ENCODE data around the gene WDFY4.

- TF ChIP-seq, protein P1, sequence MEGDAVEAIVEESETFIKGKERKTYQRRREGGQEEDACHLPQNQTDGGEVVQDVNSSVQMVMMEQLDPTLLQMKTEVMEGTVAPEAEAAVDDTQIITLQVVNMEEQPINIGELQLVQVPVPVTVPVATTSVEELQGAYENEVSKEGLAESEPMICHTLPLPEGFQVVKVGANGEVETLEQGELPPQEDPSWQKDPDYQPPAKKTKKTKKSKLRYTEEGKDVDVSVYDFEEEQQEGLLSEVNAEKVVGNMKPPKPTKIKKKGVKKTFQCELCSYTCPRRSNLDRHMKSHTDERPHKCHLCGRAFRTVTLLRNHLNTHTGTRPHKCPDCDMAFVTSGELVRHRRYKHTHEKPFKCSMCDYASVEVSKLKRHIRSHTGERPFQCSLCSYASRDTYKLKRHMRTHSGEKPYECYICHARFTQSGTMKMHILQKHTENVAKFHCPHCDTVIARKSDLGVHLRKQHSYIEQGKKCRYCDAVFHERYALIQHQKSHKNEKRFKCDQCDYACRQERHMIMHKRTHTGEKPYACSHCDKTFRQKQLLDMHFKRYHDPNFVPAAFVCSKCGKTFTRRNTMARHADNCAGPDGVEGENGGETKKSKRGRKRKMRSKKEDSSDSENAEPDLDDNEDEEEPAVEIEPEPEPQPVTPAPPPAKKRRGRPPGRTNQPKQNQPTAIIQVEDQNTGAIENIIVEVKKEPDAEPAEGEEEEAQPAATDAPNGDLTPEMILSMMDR (IDR thresholded peaks at IDR 0.05; ENCODE audit: extremely low read depth in 1 of 2, insufficient read depth in 1 of 2, low read depth in 1 of 2, low read length in 2 of 2) = no peak
- TF ChIP-seq POLR2A (IDR thresholded peaks at IDR 0.05; ENCODE audit: low read depth, low read length) (no peak), POLR2AphosphoS5 (IDR thresholded peaks at IDR 0.05; ENCODE audit: insufficient read depth, low read depth, low read length) (no peak), MAX (IDR thresholded peaks at IDR 0.05; ENCODE audit: insufficient read depth, insufficient read length) (no peak), FOS (IDR thresholded peaks at IDR 0.05; ENCODE audit: borderline replicate concordance, insufficient read depth, low read length) (no peak), MYC (IDR thresholded peaks at IDR 0.05; ENCODE audit: low read depth, low read length) (no peak), EZH2 (IDR thresholded peaks at IDR 0.05; ENCODE audit: borderline replicate concordance, low read depth, low read length, severe bottlenecking) (no peak), JUN (IDR thresholded peaks at IDR 0.05; ENCODE audit: borderline replicate concordance, insufficient read depth, insufficient read length, low read depth) (no peak)
These were observed 255.7 kb downstream of the WDFY4 start for GRCh38 chr10:48940372-48940771.
